Mucosa of descending colon (tissue), 3 donors: Measurements from ENCODE around the gene PHKG1. TPM values are rescaled to one million over a fixed set of nuclear protein-coding genes. Genes with fewer than 3 reads are reported as not detected.

ENCODE experiments used
- ATAC-seq: fragments of 200-7000 bp; cut with Tn5 transposase; one replicate; pipeline ENCODE4 v1.9.1; 2020; ENCODE audit warnings: mild to moderate bottlenecking, moderate library complexity
- DNase-seq, 3 donors: peaks; one replicate each; pipeline ENCODE4 v3.0.0-alpha.2; 2020
- H3K36me3 ChIP-seq: fragments of 200-600 bp; one replicate; pipeline ENCODE4 v1.8.0; 2021; ENCODE audit warnings: low read depth, mild to moderate bottlenecking
- H3K4me1 ChIP-seq: fragments of 200-600 bp; one replicate; pipeline ENCODE4 v1.8.0; 2021; ENCODE audit warnings: low read depth, mild to moderate bottlenecking
- H3K4me3 ChIP-seq: fragments of 200-600 bp; one replicate; pipeline ENCODE4 v1.8.0; 2021; ENCODE audit warnings: mild to moderate bottlenecking
- H3K9me3 ChIP-seq: fragments of 200-600 bp; one replicate; pipeline ENCODE4 v1.8.0; 2021; ENCODE audit warnings: mild to moderate bottlenecking
- CTCF ChIP-seq: fragments of 200-600 bp; IDR thresholded peaks from one replicate; pipeline ENCODE4 v1.8.0; 2022; ENCODE audit warnings: antibody characterized with exemption, mild to moderate bottlenecking
- intact Hi-C, 2 donors: fragments of 100-400 bp; cut with DNase I in 1 of 2; cut with micrococcal nuclease in 1 of 2; formaldehyde crosslinking; loops; one replicate each; pipeline versions ENCODE4 v1.11.0 to v1.11.1; 2022; cut with DNase I, micrococcal nuclease
- total RNA-seq, 3 donors: library from RNA; stranded (reverse); fragmentation: NEBNext Ultra II Directional in 2 of 3; extraction: Animal tissue kit (Norgen Biotek cat#: 25700) in 2 of 3; gene quantifications; one replicate each; pipeline versions ENCODE4 v1.2.1 to v1.2.4, GENCODE V29; 2021 to 2023
- donor health status: DM: no; HTN: no; CAD: no; lungs with moderate emphysema.
- donor health status: DM: no; HTN: no; CAD: no.
- donor health status: DM: no; HTN: yes; CAD: no.

Gene PHKG1
- total RNA-seq, 3 donors from 2014 or later: 0.58 to 11.6 (median 2.0) TPM

GRCh38 chr7:56030340-56030739 lies 62.4 kb downstream of the PHKG1 start:
- Histone ChIP-seq H3K4me1 (peaks cover 4% of the 10 kb centered on the region), H3K4me3 (no peak overlapping the region), H3K9me3 (no peaks in the 10 kb centered on the region), H3K36me3 (no peaks in the 10 kb centered on the region)
- TF ChIP-seq CTCF: no peak
- DNase-seq: no peak
- intact Hi-C loops: no loop called here
- ATAC-seq: no peak

Other genes starting within 250 kb of the PHKG1 start
- not detected for gene SEPTIN14, start 230.2 kb downstream of the PHKG1 start, total RNA-seq
- gene ZNF713, start 205.5 kb downstream of the PHKG1 start, total RNA-seq: 1 to 10 TPM; 2.0 to 4.3 (median 2.1) TPM
- gene MRPS17, start 141.1 kb downstream of the PHKG1 start, total RNA-seq: 10 to 100 TPM; 11.5 to 14.3 (median 11.5) TPM
- 100 to 1,000 TPM in 1 of 3 donors, 10 to 100 TPM in 2; 59.4 to 101 (median 60.8) TPM for gene NIPSNAP2, start 128.4 kb downstream of the PHKG1 start, total RNA-seq
- gene PSPH, start 41.5 kb downstream of the PHKG1 start, total RNA-seq: 10 to 100 TPM in 2 of 3 donors, 1 to 10 TPM in 1; 8.0 to 12.0 (median 11.4) TPM
- 10 to 100 TPM; 62.7 to 92.1 (median 83.4) TPM for gene CCT6A, start 41.2 kb downstream of the PHKG1 start, total RNA-seq
- 100 to 1,000 TPM in 2 of 3 donors, 10 to 100 TPM in 1; 91.6 to 122 (median 101) TPM for gene SUMF2, start 28.7 kb downstream of the PHKG1 start, total RNA-seq
- gene CHCHD2, start 13.5 kb upstream of the PHKG1 start, total RNA-seq: 100 to 1,000 TPM; 233 to 287 (median 282) TPM
- 1 to 10 TPM in 2 of 3 donors, not detected in 1; 1.1 to 1.6 TPM for gene NUPR2, start 23.5 kb upstream of the PHKG1 start, total RNA-seq